NB4 (cell line): ENCODE data around the gene MTF1.
"Not testable (repeated sequence)": the region's sequence is repeated elsewhere in the genome, so short reads cannot be mapped to it uniquely, and the experiment has no call there.

ENCODE experiments used
- POLR2A ChIP-seq: IDR thresholded peaks from 2 replicates; pipeline ENCODE4 v1.6.1; 2011; ENCODE audit warnings: mild to moderate bottlenecking; ENCODE audit not compliant: insufficient read length; ENCODE audit errors: extremely low read depth
- TF ChIP-seq, protein P1 (sequence below): IDR thresholded peaks from one replicate; pipeline ENCODE4 v1.5.1; 2012; ENCODE audit warnings: low read depth, low read length

- TF ChIP-seq, protein P1, sequence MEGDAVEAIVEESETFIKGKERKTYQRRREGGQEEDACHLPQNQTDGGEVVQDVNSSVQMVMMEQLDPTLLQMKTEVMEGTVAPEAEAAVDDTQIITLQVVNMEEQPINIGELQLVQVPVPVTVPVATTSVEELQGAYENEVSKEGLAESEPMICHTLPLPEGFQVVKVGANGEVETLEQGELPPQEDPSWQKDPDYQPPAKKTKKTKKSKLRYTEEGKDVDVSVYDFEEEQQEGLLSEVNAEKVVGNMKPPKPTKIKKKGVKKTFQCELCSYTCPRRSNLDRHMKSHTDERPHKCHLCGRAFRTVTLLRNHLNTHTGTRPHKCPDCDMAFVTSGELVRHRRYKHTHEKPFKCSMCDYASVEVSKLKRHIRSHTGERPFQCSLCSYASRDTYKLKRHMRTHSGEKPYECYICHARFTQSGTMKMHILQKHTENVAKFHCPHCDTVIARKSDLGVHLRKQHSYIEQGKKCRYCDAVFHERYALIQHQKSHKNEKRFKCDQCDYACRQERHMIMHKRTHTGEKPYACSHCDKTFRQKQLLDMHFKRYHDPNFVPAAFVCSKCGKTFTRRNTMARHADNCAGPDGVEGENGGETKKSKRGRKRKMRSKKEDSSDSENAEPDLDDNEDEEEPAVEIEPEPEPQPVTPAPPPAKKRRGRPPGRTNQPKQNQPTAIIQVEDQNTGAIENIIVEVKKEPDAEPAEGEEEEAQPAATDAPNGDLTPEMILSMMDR = not testable (repeated sequence)
- not testable (repeated sequence) for TF ChIP-seq POLR2A
Observed at GRCh38 chr1:37903921-37904320, 44.5 kb upstream of the MTF1 start.
